ELR (cell line): ENCODE results near the gene KRTAP4-3.
"Not testable (repeated sequence)": the region's sequence is repeated elsewhere in the genome, so short reads cannot be mapped to it uniquely, and the experiment has no call there.

Source experiments
- DNase-seq: peaks from one replicate; pipeline ENCODE4 v3.0.0-alpha.2; 2015; ENCODE audit warnings: low read depth

Gene KRTAP4-3

DNA sequence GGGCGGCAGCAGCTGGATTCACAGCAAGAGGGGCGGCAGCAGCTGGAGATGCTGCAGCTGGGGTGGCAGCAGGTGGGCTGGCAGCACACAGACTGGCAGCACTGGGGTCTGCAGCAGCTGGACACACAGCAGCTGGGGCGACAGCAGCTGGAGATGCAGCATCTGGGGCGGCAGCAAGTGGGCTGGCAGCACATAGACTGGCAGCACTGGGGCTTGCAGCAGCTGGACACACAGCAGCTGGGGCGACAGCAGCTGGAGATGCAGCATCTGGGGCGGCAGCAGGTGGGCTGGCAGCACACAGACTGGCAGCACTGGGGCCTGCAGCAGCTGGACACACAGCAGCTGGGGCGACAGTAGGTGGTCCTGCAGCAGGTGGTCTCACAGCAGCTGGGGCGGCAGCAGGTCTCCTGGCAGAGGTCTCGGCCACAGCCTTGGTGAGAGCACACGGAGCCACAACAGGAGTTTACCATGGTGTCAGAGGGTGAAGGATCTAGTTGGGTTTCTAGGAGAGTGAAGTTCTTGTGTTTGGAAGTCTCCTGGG lies 50.1 kb downstream of the KRTAP4-3 start, which contains the start of gene KRTAP4-11:
Gene KRTAP4-11 (minus strand): TSS at position 528 of the 541 bp plus-strand sequence. CDS start 58 bp downstream, at position 470.
- DNase-seq = not testable (repeated sequence)
